ENCODE results near the gene SIAH2.

The SIAH2 gene

GRCh38 chr3:150739877-150740645, 22.9 kb downstream of the SIAH2 start:
- Histone ChIP-seq H3K27me3 (ENCODE audit: control insufficient read depth, insufficient read depth, low read length) (no peaks in the 10 kb centered on the region), H3K4me1 (ENCODE audit: control insufficient read depth, insufficient read depth, low read length) (peaks cover 13% of the 10 kb centered on the region), H3K4me3 (ENCODE audit: low read depth, low read length) (no peak overlapping the region), H3K9ac (ENCODE audit: low read depth, low read length) (no peak overlapping the region), H3K9me3 (ENCODE audit: control insufficient read depth, insufficient read depth, low read length) (no peaks in the 10 kb centered on the region), H3K36me3 (ENCODE audit: control insufficient read depth, insufficient read depth, low read length) (peaks cover 6% of the 10 kb centered on the region), H3K27ac (ENCODE audit: low read depth, low read length) (no peak overlapping the region)

GRCh38 chr3:150739200-150739863, 23.6 kb downstream of the SIAH2 start:
- H3K9me3 ChIP-seq (ENCODE audit: control insufficient read depth, insufficient read depth, low read length), result no peaks in the 10 kb centered on the region
- no peak overlapping the region for H3K9ac ChIP-seq (ENCODE audit: low read depth, low read length)
- H3K27me3 ChIP-seq (ENCODE audit: control insufficient read depth, insufficient read depth, low read length), result no peaks in the 10 kb centered on the region
- peaks cover 6% of the 10 kb centered on the region for H3K36me3 ChIP-seq (ENCODE audit: control insufficient read depth, insufficient read depth, low read length)
- no peak overlapping the region for H3K27ac ChIP-seq (ENCODE audit: low read depth, low read length)
- H3K4me1 ChIP-seq (ENCODE audit: control insufficient read depth, insufficient read depth, low read length), result peaks cover 13% of the 10 kb centered on the region
- no peak overlapping the region for H3K4me3 ChIP-seq (ENCODE audit: low read depth, low read length)

- no peaks in the 10 kb centered on the region for H3K9me3 ChIP-seq (ENCODE audit: control insufficient read depth, insufficient read depth, low read length)
- H3K36me3 ChIP-seq (ENCODE audit: control insufficient read depth, insufficient read depth, low read length), result peaks cover 6% of the 10 kb centered on the region
- peak overlapping the region; percentile 81 for H3K27ac ChIP-seq (ENCODE audit: low read depth, low read length)
- no peak overlapping the region for H3K4me3 ChIP-seq (ENCODE audit: low read depth, low read length)
- peaks cover 13% of the 10 kb centered on the region for H3K4me1 ChIP-seq (ENCODE audit: control insufficient read depth, insufficient read depth, low read length)
- no peaks in the 10 kb centered on the region for H3K27me3 ChIP-seq (ENCODE audit: control insufficient read depth, insufficient read depth, low read length)
- no peak overlapping the region for H3K9ac ChIP-seq (ENCODE audit: low read depth, low read length)
These were observed 24.3 kb downstream of the SIAH2 start for GRCh38 chr3:150738688-150739087.

GRCh38 chr3:150737874-150738679, 24.9 kb downstream of the SIAH2 start:
- no peaks in the 10 kb centered on the region for H3K9me3 ChIP-seq (ENCODE audit: control insufficient read depth, insufficient read depth, low read length)
- peaks cover 13% of the 10 kb centered on the region for H3K4me1 ChIP-seq (ENCODE audit: control insufficient read depth, insufficient read depth, low read length)
- no peak overlapping the region for H3K9ac ChIP-seq (ENCODE audit: low read depth, low read length)
- peak overlapping the region; percentile 81 for H3K27ac ChIP-seq (ENCODE audit: low read depth, low read length)
- H3K4me3 ChIP-seq (ENCODE audit: low read depth, low read length), result no peak overlapping the region
- peaks cover 6% of the 10 kb centered on the region for H3K36me3 ChIP-seq (ENCODE audit: control insufficient read depth, insufficient read depth, low read length)
- H3K27me3 ChIP-seq (ENCODE audit: control insufficient read depth, insufficient read depth, low read length), result no peaks in the 10 kb centered on the region

GRCh38 chr3:150736903-150737832, 25.8 kb downstream of the SIAH2 start:
- no peaks in the 10 kb centered on the region for H3K27me3 ChIP-seq (ENCODE audit: control insufficient read depth, insufficient read depth, low read length)

GRCh38 chr3:150736316-150736719, 26.7 kb downstream of the SIAH2 start:
- Histone ChIP-seq H3K9ac (ENCODE audit: low read depth, low read length) (no peak overlapping the region), H3K27me3 (ENCODE audit: control insufficient read depth, insufficient read depth, low read length) (no peaks in the 10 kb centered on the region), H3K4me1 (ENCODE audit: control insufficient read depth, insufficient read depth, low read length) (peaks cover 13% of the 10 kb centered on the region), H3K36me3 (ENCODE audit: control insufficient read depth, insufficient read depth, low read length) (no peaks in the 10 kb centered on the region), H3K9me3 (ENCODE audit: control insufficient read depth, insufficient read depth, low read length) (no peaks in the 10 kb centered on the region), H3K27ac (ENCODE audit: low read depth, low read length) (peak overlapping the region; percentile 71), H3K4me3 (ENCODE audit: low read depth, low read length) (no peak overlapping the region)

More at GRCh38 chr3:150736903-150737832, 25.8 kb downstream of the SIAH2 start:
- Histone ChIP-seq H3K9me3 (ENCODE audit: control insufficient read depth, insufficient read depth, low read length) (no peaks in the 10 kb centered on the region), H3K36me3 (ENCODE audit: control insufficient read depth, insufficient read depth, low read length) (peaks cover 6% of the 10 kb centered on the region), H3K27ac (ENCODE audit: low read depth, low read length) (peak overlapping the region; percentile 81), H3K9ac (ENCODE audit: low read depth, low read length) (no peak overlapping the region), H3K4me1 (ENCODE audit: control insufficient read depth, insufficient read depth, low read length) (peaks cover 13% of the 10 kb centered on the region), H3K4me3 (ENCODE audit: low read depth, low read length) (no peak overlapping the region)

- Histone ChIP-seq H3K4me1 (ENCODE audit: control insufficient read depth, insufficient read depth, low read length) (peaks cover 13% of the 10 kb centered on the region), H3K9ac (ENCODE audit: low read depth, low read length) (no peak overlapping the region), H3K36me3 (ENCODE audit: control insufficient read depth, insufficient read depth, low read length) (no peaks in the 10 kb centered on the region), H3K9me3 (ENCODE audit: control insufficient read depth, insufficient read depth, low read length) (no peaks in the 10 kb centered on the region), H3K27ac (ENCODE audit: low read depth, low read length) (no peak overlapping the region), H3K4me3 (ENCODE audit: low read depth, low read length) (no peak overlapping the region), H3K27me3 (ENCODE audit: control insufficient read depth, insufficient read depth, low read length) (no peaks in the 10 kb centered on the region)
These were observed 28.2 kb downstream of the SIAH2 start for GRCh38 chr3:150734795-150735119.

- no peak overlapping the region for H3K4me3 ChIP-seq (ENCODE audit: low read depth, low read length)
- no peak overlapping the region for H3K27ac ChIP-seq (ENCODE audit: low read depth, low read length)
- H3K9ac ChIP-seq (ENCODE audit: low read depth, low read length), result no peak overlapping the region
- no peaks in the 10 kb centered on the region for H3K36me3 ChIP-seq (ENCODE audit: control insufficient read depth, insufficient read depth, low read length)
- H3K4me1 ChIP-seq (ENCODE audit: control insufficient read depth, insufficient read depth, low read length), result peaks cover 13% of the 10 kb centered on the region
- H3K9me3 ChIP-seq (ENCODE audit: control insufficient read depth, insufficient read depth, low read length), result no peaks in the 10 kb centered on the region
- H3K27me3 ChIP-seq (ENCODE audit: control insufficient read depth, insufficient read depth, low read length), result no peaks in the 10 kb centered on the region
These were observed 28.8 kb downstream of the SIAH2 start for GRCh38 chr3:150733936-150734794.

- Histone ChIP-seq H3K27ac (ENCODE audit: low read depth, low read length) (no peak overlapping the region), H3K27me3 (ENCODE audit: control insufficient read depth, insufficient read depth, low read length) (no peaks in the 10 kb centered on the region), H3K9ac (ENCODE audit: low read depth, low read length) (no peak overlapping the region), H3K4me3 (ENCODE audit: low read depth, low read length) (no peak overlapping the region), H3K9me3 (ENCODE audit: control insufficient read depth, insufficient read depth, low read length) (no peaks in the 10 kb centered on the region), H3K4me1 (ENCODE audit: control insufficient read depth, insufficient read depth, low read length) (peaks cover 13% of the 10 kb centered on the region), H3K36me3 (ENCODE audit: control insufficient read depth, insufficient read depth, low read length) (no peaks in the 10 kb centered on the region)
These were observed 29.5 kb downstream of the SIAH2 start for GRCh38 chr3:150733373-150733935.
